HepG2 (cell line): ENCODE data around the gene NPC1. TPM values are rescaled to one million over a fixed set of nuclear protein-coding genes. Genes with fewer than 3 reads are reported as not detected.
A peak's percentile ranks its signal among the peaks of the same experiment; 100 is the strongest.

Experiments used
- ARNT ChIP-seq: fragments of 450-650 bp; IDR thresholded peaks from 2 replicates; pipeline ENCODE4 v1.6.1; 2017
- FOXA3 ChIP-seq: IDR thresholded peaks from 2 replicates; pipeline ENCODE4 v1.6.1; 2016; ENCODE audit warnings: missing genetic modification reagents, missing compliant biosample characterization
- GTF3A ChIP-seq: sonication (generic); formaldehyde crosslinking; conservative IDR thresholded peaks from 2 replicates; pipeline ENCODE4 v1.4.0; 2020; ENCODE audit warnings: mild to moderate bottlenecking, missing genetic modification reagents
- LCORL ChIP-seq, 2 experiments: fragments of 450-650 bp in 1 of 2; sonication (generic) in 1 of 2; formaldehyde crosslinking in 1 of 2; IDR thresholded peaks; 2 replicates each; pipeline versions ENCODE4 v1.5.0 to v1.6.1; 2017 to 2020; ENCODE audit warnings: antibody characterized with exemption in 1 of 2, missing genetic modification reagents in 1 of 2
- NAIF1 ChIP-seq: sonication (generic); formaldehyde crosslinking; IDR thresholded peaks from 2 replicates; pipeline ENCODE4 v1.5.0; 2020; ENCODE audit warnings: mild to moderate bottlenecking, missing genetic modification reagents, borderline replicate concordance
- REXO4 ChIP-seq: sonication (generic); formaldehyde crosslinking; IDR thresholded peaks from 2 replicates; pipeline ENCODE4 v1.8.0; 2022; ENCODE audit warnings: missing genetic modification reagents, mild to moderate bottlenecking, borderline replicate concordance
- RNF2 ChIP-seq: fragments of 450-650 bp; conservative IDR thresholded peaks from 2 replicates; pipeline ENCODE4 v1.6.1; 2016; ENCODE audit warnings: low read depth
- SRY ChIP-seq: sonication (generic); formaldehyde crosslinking; IDR thresholded peaks from 2 replicates; pipeline ENCODE4 v1.8.0; 2022; ENCODE audit warnings: mild to moderate bottlenecking, missing genetic modification reagents
- ZFP41 ChIP-seq: sonication (generic); formaldehyde crosslinking; IDR thresholded peaks from 2 replicates; pipeline ENCODE4 v1.4.0; 2020; ENCODE audit warnings: mild to moderate bottlenecking, missing genetic modification reagents, borderline replicate concordance
- ZKSCAN1 ChIP-seq: fragments of 150-350 bp; IDR thresholded peaks from 2 replicates; pipeline ENCODE4 v1.6.1; 2014; ENCODE audit warnings: low read length
- ZNF225 ChIP-seq: sonication (generic); formaldehyde crosslinking; IDR thresholded peaks from 2 replicates; pipeline ENCODE4 v1.4.0; 2020; ENCODE audit warnings: mild to moderate bottlenecking, missing genetic modification reagents
- ZNF234 ChIP-seq: sonication (generic); formaldehyde crosslinking; conservative IDR thresholded peaks from 2 replicates; pipeline ENCODE4 v1.5.1; 2020; ENCODE audit warnings: mild to moderate bottlenecking, missing genetic modification reagents
- ZNF33B ChIP-seq: sonication (generic); formaldehyde crosslinking; IDR thresholded peaks from 2 replicates; pipeline ENCODE4 v1.5.1; 2020; ENCODE audit warnings: mild to moderate bottlenecking, missing genetic modification reagents
- ZNF564 ChIP-seq: sonication (generic); formaldehyde crosslinking; IDR thresholded peaks from 2 replicates; pipeline ENCODE4 v1.8.1; 2023; ENCODE audit warnings: mild to moderate bottlenecking, missing genetic modification reagents
- ZNF703 ChIP-seq: sonication (generic); formaldehyde crosslinking; IDR thresholded peaks from 2 replicates; pipeline ENCODE4 v1.5.1; 2020; ENCODE audit warnings: missing genetic modification reagents, mild to moderate bottlenecking, moderate library complexity, borderline replicate concordance
- polyA plus RNA-seq, 8 experiments: library from polyadenylated mRNA; depleted of rRNA in 3 of 8; stranded (reverse) in 7 of 8; unstranded in 1 of 8; fragments of >200 nt; fragmentation: Illumina TruSeq in 4 of 8; extraction: Trizol in 4 of 8; gene quantifications; 2 replicates each; pipeline versions ENCODE4 v1.2.1 to v1.2.3, GENCODE V29; 2011 to 2016; ENCODE audit warnings: low read depth in 4 of 8, missing spikeins in 1 of 8, mixed read lengths in 1 of 8; ENCODE audit not compliant: insufficient read depth in 1 of 8
- total RNA-seq, 5 experiments: library from RNA; depleted of rRNA; stranded (reverse); fragments of >200 nt; fragmentation: Illumina TruSeq; extraction: Trizol; gene quantifications; 2 replicates each; pipeline ENCODE4 v1.2.3, GENCODE V29; 2016; ENCODE audit warnings: low read depth in 1 of 5
- TF ChIP-seq, protein P1 (sequence below): sonication (generic); formaldehyde crosslinking; IDR thresholded peaks from 2 replicates; pipeline ENCODE4 v1.4.0; 2020; ENCODE audit warnings: mild to moderate bottlenecking, missing genetic modification reagents
- TF ChIP-seq, protein P2 (sequence below): sonication (generic); formaldehyde crosslinking; IDR thresholded peaks from 2 replicates; pipeline ENCODE4 v1.4.0; 2020; ENCODE audit warnings: low read depth, mild to moderate bottlenecking, missing genetic modification reagents
- TF ChIP-seq, protein P3 (sequence below): IDR thresholded peaks from 2 replicates; pipeline ENCODE4 v1.6.1; 2016; ENCODE audit warnings: low read depth, missing genetic modification reagents, missing compliant biosample characterization
- TF ChIP-seq, protein P4 (sequence below): sonication (generic); formaldehyde crosslinking; IDR thresholded peaks from 2 replicates; pipeline ENCODE4 v1.5.1; 2020; ENCODE audit warnings: missing genetic modification reagents, mild to moderate bottlenecking, borderline replicate concordance
- TF ChIP-seq, protein P5 (sequence below): IDR thresholded peaks from 2 replicates; pipeline ENCODE4 v1.6.1; 2018; ENCODE audit warnings: missing genetic modification reagents

The NPC1 gene
- total and polyA plus RNA-seq, 2 of the 13 experiments (the other 11 are each of a cell fraction or from before 2014, with no cell fraction given), result 46.5 to 114 TPM

DNA sequence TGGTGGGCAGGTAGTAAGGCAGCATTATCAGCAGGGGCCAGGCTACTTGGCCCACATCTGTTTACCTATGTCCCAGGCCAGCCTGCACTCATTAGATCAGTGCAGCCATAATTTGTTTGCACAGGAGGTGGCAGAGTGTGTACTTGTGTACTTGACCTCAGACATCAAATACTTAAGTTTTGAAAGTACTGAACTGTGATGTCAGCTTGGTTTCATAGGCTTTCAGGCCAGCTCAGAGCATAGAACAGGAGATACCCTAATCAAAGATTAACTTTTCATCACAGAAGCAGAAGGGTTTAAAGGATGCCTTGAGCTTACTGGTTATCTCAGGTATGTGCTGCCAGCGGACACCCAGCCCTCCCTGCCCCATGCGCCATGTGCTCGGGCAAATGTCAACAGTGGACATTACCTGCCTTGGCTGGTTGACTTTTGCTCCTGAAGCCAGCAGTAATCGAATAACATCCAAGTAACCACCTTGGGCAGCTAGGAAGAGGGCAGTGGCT, 43.2 kb upstream of the NPC1 start (continued):
- TF ChIP-seq, protein P1, sequence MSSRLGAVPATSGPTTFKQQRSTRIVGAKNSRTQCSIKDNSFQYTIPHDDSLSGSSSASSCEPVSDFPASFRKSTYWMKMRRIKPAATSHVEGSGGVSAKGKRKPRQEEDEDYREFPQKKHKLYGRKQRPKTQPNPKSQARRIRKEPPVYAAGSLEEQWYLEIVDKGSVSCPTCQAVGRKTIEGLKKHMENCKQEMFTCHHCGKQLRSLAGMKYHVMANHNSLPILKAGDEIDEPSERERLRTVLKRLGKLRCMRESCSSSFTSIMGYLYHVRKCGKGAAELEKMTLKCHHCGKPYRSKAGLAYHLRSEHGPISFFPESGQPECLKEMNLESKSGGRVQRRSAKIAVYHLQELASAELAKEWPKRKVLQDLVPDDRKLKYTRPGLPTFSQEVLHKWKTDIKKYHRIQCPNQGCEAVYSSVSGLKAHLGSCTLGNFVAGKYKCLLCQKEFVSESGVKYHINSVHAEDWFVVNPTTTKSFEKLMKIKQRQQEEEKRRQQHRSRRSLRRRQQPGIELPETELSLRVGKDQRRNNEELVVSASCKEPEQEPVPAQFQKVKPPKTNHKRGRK (CRISPR knock-in tag), result no peak
- TF ChIP-seq REXO4, result no peak
- TF ChIP-seq ZNF225 (CRISPR knock-in tag), result no peak
- peak; percentile 56; the same call in 1 of the 2 replicates for TF ChIP-seq RNF2
- no peak for TF ChIP-seq ZNF234
- no peak for TF ChIP-seq LCORL (IDR thresholded peaks at IDR 0.05)
- peak; percentile 62 for TF ChIP-seq LCORL (CRISPR knock-in tag; IDR thresholded peaks at IDR 0.05)
- TF ChIP-seq, protein P2, sequence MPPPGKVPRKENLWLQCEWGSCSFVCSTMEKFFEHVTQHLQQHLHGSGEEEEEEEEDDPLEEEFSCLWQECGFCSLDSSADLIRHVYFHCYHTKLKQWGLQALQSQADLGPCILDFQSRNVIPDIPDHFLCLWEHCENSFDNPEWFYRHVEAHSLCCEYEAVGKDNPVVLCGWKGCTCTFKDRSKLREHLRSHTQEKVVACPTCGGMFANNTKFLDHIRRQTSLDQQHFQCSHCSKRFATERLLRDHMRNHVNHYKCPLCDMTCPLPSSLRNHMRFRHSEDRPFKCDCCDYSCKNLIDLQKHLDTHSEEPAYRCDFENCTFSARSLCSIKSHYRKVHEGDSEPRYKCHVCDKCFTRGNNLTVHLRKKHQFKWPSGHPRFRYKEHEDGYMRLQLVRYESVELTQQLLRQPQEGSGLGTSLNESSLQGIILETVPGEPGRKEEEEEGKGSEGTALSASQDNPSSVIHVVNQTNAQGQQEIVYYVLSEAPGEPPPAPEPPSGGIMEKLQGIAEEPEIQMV, result no peak
- TF ChIP-seq NAIF1 (CRISPR knock-in tag), result no peak
- TF ChIP-seq ZNF703 (CRISPR knock-in tag), result no peak
- TF ChIP-seq FOXA3 (CRISPR knock-in tag), result peak; percentile 93
- TF ChIP-seq ZNF564, result no peak
- TF ChIP-seq, protein P3, sequence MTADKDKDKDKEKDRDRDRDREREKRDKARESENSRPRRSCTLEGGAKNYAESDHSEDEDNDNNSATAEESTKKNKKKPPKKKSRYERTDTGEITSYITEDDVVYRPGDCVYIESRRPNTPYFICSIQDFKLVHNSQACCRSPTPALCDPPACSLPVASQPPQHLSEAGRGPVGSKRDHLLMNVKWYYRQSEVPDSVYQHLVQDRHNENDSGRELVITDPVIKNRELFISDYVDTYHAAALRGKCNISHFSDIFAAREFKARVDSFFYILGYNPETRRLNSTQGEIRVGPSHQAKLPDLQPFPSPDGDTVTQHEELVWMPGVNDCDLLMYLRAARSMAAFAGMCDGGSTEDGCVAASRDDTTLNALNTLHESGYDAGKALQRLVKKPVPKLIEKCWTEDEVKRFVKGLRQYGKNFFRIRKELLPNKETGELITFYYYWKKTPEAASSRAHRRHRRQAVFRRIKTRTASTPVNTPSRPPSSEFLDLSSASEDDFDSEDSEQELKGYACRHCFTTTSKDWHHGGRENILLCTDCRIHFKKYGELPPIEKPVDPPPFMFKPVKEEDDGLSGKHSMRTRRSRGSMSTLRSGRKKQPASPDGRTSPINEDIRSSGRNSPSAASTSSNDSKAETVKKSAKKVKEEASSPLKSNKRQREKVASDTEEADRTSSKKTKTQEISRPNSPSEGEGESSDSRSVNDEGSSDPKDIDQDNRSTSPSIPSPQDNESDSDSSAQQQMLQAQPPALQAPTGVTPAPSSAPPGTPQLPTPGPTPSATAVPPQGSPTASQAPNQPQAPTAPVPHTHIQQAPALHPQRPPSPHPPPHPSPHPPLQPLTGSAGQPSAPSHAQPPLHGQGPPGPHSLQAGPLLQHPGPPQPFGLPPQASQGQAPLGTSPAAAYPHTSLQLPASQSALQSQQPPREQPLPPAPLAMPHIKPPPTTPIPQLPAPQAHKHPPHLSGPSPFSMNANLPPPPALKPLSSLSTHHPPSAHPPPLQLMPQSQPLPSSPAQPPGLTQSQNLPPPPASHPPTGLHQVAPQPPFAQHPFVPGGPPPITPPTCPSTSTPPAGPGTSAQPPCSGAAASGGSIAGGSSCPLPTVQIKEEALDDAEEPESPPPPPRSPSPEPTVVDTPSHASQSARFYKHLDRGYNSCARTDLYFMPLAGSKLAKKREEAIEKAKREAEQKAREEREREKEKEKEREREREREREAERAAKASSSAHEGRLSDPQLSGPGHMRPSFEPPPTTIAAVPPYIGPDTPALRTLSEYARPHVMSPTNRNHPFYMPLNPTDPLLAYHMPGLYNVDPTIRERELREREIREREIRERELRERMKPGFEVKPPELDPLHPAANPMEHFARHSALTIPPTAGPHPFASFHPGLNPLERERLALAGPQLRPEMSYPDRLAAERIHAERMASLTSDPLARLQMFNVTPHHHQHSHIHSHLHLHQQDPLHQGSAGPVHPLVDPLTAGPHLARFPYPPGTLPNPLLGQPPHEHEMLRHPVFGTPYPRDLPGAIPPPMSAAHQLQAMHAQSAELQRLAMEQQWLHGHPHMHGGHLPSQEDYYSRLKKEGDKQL, result peak; percentile 95
- TF ChIP-seq, protein P4, sequence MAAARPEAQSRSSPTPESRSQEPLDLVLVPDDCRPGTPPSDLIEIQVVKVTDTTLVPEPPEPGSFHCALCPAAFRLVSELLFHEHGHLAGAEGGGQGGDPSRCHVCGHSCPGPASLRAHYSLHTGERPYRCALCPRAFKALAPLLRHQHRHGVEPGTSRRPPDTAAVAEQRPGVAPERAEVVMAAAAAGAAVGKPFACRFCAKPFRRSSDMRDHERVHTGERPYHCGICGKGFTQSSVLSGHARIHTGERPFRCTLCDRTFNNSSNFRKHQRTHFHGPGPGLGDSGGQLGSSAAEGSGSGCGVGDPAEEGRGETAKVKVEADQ (CRISPR knock-in tag), result 0 out of 2 replicates have a peak, but pooled peaks have one; percentile 26
- TF ChIP-seq ZKSCAN1, result no peak
- TF ChIP-seq ZFP41, result no peak
- no peak for TF ChIP-seq GTF3A
- no peak for TF ChIP-seq SRY (CRISPR knock-in tag)
- TF ChIP-seq, protein P5, sequence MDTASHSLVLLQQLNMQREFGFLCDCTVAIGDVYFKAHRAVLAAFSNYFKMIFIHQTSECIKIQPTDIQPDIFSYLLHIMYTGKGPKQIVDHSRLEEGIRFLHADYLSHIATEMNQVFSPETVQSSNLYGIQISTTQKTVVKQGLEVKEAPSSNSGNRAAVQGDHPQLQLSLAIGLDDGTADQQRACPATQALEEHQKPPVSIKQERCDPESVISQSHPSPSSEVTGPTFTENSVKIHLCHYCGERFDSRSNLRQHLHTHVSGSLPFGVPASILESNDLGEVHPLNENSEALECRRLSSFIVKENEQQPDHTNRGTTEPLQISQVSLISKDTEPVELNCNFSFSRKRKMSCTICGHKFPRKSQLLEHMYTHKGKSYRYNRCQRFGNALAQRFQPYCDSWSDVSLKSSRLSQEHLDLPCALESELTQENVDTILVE (CRISPR knock-in tag), result no peak
- TF ChIP-seq ARNT, result no peak
- no peak for TF ChIP-seq ZNF33B (CRISPR knock-in tag)
